ENCODE data around the gene TLK2. TPM values are rescaled to one million over a fixed set of nuclear protein-coding genes. Genes with fewer than 3 reads are reported as not detected.
A peak's percentile ranks its signal among the peaks of the same experiment; 100 is the strongest.

TLK2 gene
- total and polyA plus RNA-seq, 9 donors, result 23.4 to 50.2 (median 35.7) TPM

DNA sequence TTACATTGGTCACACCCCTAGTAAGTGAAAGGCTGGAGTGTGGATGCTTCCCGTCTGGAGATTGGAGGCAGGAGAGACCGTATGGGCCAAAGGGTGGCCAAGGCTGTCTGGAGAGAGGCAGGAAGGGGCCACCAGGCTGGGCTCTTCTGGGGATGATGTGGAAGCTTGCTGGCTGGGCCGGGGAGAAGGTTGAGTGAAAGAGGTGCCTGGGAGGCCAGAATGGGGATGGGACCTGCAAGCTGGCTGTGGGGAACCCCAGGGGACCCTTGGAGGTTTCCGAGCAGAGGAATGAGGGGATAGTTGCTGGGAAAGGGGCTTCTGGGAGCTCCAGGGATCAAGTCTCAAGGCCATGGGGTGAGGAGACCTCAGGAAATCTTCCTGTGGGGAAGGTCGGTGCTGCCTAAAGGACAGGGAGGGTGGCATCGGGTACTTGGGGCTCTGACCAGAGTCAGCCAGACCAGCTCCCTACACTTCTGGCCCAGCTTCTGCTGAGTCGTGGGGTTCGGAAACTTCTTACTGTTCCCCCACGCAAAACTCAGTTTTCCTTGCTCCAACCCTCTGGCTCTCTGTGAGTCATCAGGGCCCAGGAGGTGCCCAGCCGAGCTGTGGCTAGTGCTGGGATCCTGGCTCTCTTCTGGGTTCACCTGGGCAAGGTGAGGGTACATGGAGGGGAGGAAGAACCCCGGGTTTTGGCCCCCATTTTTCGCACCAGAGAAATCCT is 151.9 kb downstream of the TLK2 start:
- H3K36me3 ChIP-seq, result no peaks in the 10 kb centered on the region
- H3K4me3 ChIP-seq, result no peak overlapping the region
- peaks cover 18% of the 10 kb centered on the region for H3K4me1 ChIP-seq (ENCODE audit: insufficient read depth)
- no peak for DNase-seq
- intact Hi-C loops (cut with DNase I), result no loop called here
- no peaks in the 10 kb centered on the region for H3K27me3 ChIP-seq
- H3K9me3 ChIP-seq, result no peaks in the 10 kb centered on the region
- 68 to 72% (median 70%) methylated on average over 12 of the region's 12 CpGs for WGBS, 3 donors
- H3K27ac ChIP-seq, result peak overlapping the region; percentile 25 to 100
- no peak for TF ChIP-seq EP300 (IDR thresholded peaks at IDR 0.05)
- TF ChIP-seq CTCF (IDR thresholded peaks at IDR 0.05), result no peak
- TF ChIP-seq POLR2A (IDR thresholded peaks at IDR 0.05), result no peak

GRCh38 chr17:62631086-62631935 is 152.7 kb downstream of the TLK2 start:
- H3K4me3 ChIP-seq, result no peak overlapping the region
- no peaks in the 10 kb centered on the region for H3K36me3 ChIP-seq
- TF ChIP-seq CTCF (IDR thresholded peaks at IDR 0.05) (no peak), EP300 (IDR thresholded peaks at IDR 0.05) (no peak), POLR2A (IDR thresholded peaks at IDR 0.05) (no peak)
- intact Hi-C loops (cut with DNase I), result no loop called here
- WGBS, 3 donors, result 92 to 94% (median 92%) methylated on average over 23 of the region's 23 CpGs
- H3K27ac ChIP-seq, result no peak overlapping the region
- H3K9me3 ChIP-seq, result no peaks in the 10 kb centered on the region
- H3K4me1 ChIP-seq (ENCODE audit: insufficient read depth), result peaks cover 15% of the 10 kb centered on the region
- DNase-seq, result no peak
- H3K27me3 ChIP-seq, result no peaks in the 10 kb centered on the region

GRCh38 chr17:62631936-62632924 is 153.6 kb downstream of the TLK2 start:
- Histone ChIP-seq H3K9me3 (no peaks in the 10 kb centered on the region), H3K27me3 (no peaks in the 10 kb centered on the region), H3K4me3 (no peak overlapping the region), H3K36me3 (no peaks in the 10 kb centered on the region), H3K27ac (no peak overlapping the region), H3K4me1 (ENCODE audit: insufficient read depth) (peaks cover 14% of the 10 kb centered on the region)
- TF ChIP-seq POLR2A (IDR thresholded peaks at IDR 0.05), result no peak
- TF ChIP-seq CTCF (IDR thresholded peaks at IDR 0.05), result no peak
- no peak for TF ChIP-seq EP300 (IDR thresholded peaks at IDR 0.05)
- intact Hi-C loops (cut with DNase I), result no loop called here
- 78 to 83% (median 80%) methylated on average over 27 of the region's 27 CpGs for WGBS, 3 donors
- no peak for DNase-seq

DNA sequence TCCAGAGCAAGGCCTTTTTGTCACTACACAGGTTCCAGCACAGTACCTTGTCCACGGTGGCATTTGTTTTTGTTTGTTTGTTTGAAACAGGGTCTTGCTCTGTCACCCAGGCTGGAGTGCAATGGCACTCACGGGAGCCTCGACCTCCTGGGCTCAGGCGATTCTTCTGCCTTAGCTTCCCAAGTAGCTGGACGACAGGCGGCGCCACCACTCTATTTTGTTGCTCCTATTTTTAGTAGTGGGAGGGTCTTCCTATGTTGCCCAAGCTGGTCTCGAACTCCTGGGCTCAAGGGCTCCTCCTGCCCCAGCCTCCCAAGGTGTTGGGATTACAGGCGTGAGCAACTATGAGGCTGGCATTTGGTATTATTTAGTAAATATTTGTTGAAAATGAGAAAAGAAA is 159.2 kb downstream of the TLK2 start:
- TF ChIP-seq POLR2A (IDR thresholded peaks at IDR 0.05) (no peak), EP300 (IDR thresholded peaks at IDR 0.05) (no peak), CTCF (IDR thresholded peaks at IDR 0.05) (no peak)
- 59 to 79% (median 66%) methylated on average over 9 of the region's 9 CpGs for whole genome bisulfite sequencing, 3 donors
- Histone ChIP-seq H3K27me3 (no peaks in the 10 kb centered on the region), H3K27ac (no peak overlapping the region), H3K9me3 (no peaks in the 10 kb centered on the region), H3K4me3 (no peak overlapping the region), H3K4me1 (ENCODE audit: insufficient read depth) (peaks cover 4% of the 10 kb centered on the region), H3K36me3 (no peaks in the 10 kb centered on the region)
- DNase-seq, result peak in 1 of 5 donors; percentile 31
- intact Hi-C loops (cut with DNase I), result no loop called here
